ENCODE results near the gene SACS.
"Not testable (repeated sequence)": the region's sequence is repeated elsewhere in the genome, so short reads cannot be mapped to it uniquely, and the experiment has no call there.

The SACS gene

GRCh38 chr13:23455401-23456185 is 22.1 kb upstream of the SACS start:
- in situ Hi-C loops (cut with MboI; ENCODE audit: low sequenced_read_pairs), result no loop called here

- in situ Hi-C loops (cut with MboI; ENCODE audit: low sequenced_read_pairs), result no loop called here
These were observed 19.6 kb upstream of the SACS start for GRCh38 chr13:23453132-23453531.

- in situ Hi-C loops (cut with MboI; ENCODE audit: low sequenced_read_pairs), result no loop called here
These were observed 17.0 kb upstream of the SACS start for GRCh38 chr13:23450340-23451046.

GRCh38 chr13:23449398-23450162 is 16.1 kb upstream of the SACS start:
- in situ Hi-C loops (cut with MboI; ENCODE audit: low sequenced_read_pairs), result no loop called here

GRCh38 chr13:23447927-23448326 is 14.4 kb upstream of the SACS start:
- in situ Hi-C loops (cut with MboI; ENCODE audit: low sequenced_read_pairs), result no loop called here

- in situ Hi-C loops (cut with MboI; ENCODE audit: low sequenced_read_pairs), result no loop called here
These were observed 12.3 kb upstream of the SACS start for GRCh38 chr13:23445794-23446193.

GRCh38 chr13:23443878-23444277 is 10.4 kb upstream of the SACS start:
- in situ Hi-C loops (cut with MboI; ENCODE audit: low sequenced_read_pairs), result no loop called here

GRCh38 chr13:23443110-23443509 is 9.6 kb upstream of the SACS start:
- in situ Hi-C loops (cut with MboI; ENCODE audit: low sequenced_read_pairs), result no loop called here

GRCh38 chr13:23440821-23441618 is 7.5 kb upstream of the SACS start:
- in situ Hi-C loops (cut with MboI; ENCODE audit: low sequenced_read_pairs), result no loop called here

- in situ Hi-C loops (cut with MboI; ENCODE audit: low sequenced_read_pairs), result not testable (repeated sequence)
These were observed 6.8 kb upstream of the SACS start for GRCh38 chr13:23440324-23440723.

GRCh38 chr13:23437916-23438315 is 4.4 kb upstream of the SACS start:
- in situ Hi-C loops (cut with MboI; ENCODE audit: low sequenced_read_pairs), result no loop called here

- in situ Hi-C loops (cut with MboI; ENCODE audit: low sequenced_read_pairs), result no loop called here
These were observed 3.2 kb upstream of the SACS start for GRCh38 chr13:23436680-23437079.

GRCh38 chr13:23434491-23434890 is 989 bp upstream of the SACS start:
- in situ Hi-C loops (cut with MboI; ENCODE audit: low sequenced_read_pairs), result no loop called here

- in situ Hi-C loops (cut with MboI; ENCODE audit: low sequenced_read_pairs), result no loop called here
These were observed 876 bp downstream of the SACS start for GRCh38 chr13:23432626-23433025.

- in situ Hi-C loops (cut with MboI; ENCODE audit: low sequenced_read_pairs), result no loop called here
These were observed 2.8 kb downstream of the SACS start for GRCh38 chr13:23430664-23431063.

- in situ Hi-C loops (cut with MboI; ENCODE audit: low sequenced_read_pairs), result no loop called here
These were observed 5.5 kb downstream of the SACS start for GRCh38 chr13:23427881-23428528.

- in situ Hi-C loops (cut with MboI; ENCODE audit: low sequenced_read_pairs), result no loop called here
These were observed 6.1 kb downstream of the SACS start for GRCh38 chr13:23427342-23427843.

- in situ Hi-C loops (cut with MboI; ENCODE audit: low sequenced_read_pairs), result no loop called here
These were observed 11.9 kb downstream of the SACS start for GRCh38 chr13:23421596-23421995.

GRCh38 chr13:23418776-23419683 is 14.5 kb downstream of the SACS start:
- in situ Hi-C loops (cut with MboI; ENCODE audit: low sequenced_read_pairs), result no loop called here
